Stimulated activated CD8-positive, alpha-beta memory T cell treated with anti-CD3 and anti-CD28 coated beads, Interleukin-2, amount 100 ng/mL, for 48 hours (primary cell): ENCODE data around the gene NCKAP5.

Experiments
- DNase-seq, 2 donors: peaks; one replicate each; pipeline ENCODE4 v3.0.0-alpha.2; 2020; ENCODE audit warnings: low read depth in 2 of 2

The NCKAP5 gene

GRCh38 chr2:132804051-132804450 lies 764.2 kb downstream of the NCKAP5 start:
- no peak for DNase-seq

DNA sequence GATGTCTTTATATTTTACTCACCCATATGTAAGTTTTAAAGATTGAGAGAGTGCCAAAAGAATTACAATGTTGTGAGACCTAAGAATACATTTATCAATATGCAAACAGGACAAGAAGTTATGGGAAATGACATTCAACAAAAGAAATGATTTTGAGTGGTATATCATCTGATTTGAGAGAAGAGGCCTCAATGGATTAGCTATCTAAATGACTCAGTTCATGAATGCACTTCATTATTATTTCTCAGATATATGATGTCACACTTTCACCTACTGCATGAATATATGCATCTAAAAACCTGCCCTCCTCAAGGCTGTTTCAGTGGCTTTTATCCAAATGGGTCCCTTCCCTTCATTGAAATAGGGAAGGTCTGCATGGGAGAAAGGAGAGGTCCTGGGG lies 769.9 kb downstream of the NCKAP5 start:
- DNase-seq: no peak

- no peak for DNase-seq
Measured at GRCh38 chr2:132797556-132797955, 770.7 kb downstream of the NCKAP5 start.

DNA sequence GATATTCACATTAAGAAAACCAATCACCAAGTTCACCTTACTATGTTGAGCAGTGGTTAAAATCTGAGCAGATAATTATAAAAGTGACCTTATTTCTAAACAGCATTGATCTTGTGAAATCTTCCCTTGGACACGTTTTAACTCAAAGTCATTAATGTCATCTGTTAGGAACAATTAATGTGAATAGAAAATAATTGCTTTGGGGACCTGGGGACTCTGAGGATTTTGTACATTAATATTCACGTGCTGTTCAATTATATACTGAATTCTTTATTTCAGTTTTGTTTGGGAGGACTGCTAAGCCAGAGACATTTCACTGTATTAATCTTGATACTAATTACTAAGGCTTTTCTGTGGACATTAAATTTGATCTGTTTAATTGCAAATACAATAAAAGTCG lies 771.2 kb downstream of the NCKAP5 start:
- no peak for DNase-seq

DNA sequence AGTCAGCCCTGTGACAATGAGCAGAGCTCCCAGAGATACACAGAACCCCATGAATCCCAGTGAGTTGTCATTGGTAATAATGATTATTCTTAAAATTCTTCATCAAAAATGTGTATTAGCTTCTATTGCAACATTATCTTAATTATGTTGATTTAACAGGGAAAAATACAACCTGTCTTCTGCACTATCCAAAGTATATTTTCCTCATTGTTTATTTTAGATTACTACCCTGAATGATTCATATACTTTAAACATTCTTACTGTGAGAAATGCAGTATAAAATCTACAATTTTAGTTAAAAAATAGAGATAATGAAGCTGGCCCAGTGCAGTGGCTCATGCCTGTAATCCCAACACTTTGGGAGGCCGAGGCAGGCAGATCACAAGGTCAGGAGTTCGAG lies 773.0 kb downstream of the NCKAP5 start:
- no peak for DNase-seq

DNA sequence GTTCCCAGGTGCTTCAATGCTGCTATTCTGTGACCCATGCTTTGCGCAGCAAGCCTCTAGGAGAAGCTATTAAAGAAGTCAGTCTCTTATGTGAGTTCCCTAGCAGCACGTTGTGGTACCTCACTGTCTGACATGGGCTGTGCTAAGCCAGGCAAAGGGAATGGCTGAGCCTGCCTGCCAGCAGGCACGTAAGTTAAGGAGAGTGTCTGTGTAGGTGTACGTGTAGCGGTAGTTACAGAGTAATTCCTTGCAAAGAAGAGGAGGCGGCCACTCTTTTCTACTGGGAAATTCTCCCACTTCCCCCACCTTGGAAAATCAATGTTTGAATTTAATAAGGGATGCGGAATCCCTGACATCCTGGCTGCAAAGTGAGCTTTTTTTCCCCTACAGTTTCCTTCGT lies 774.7 kb downstream of the NCKAP5 start:
- no peak for DNase-seq

- DNase-seq: no peak
Measured at GRCh38 chr2:132790207-132790785, 778.0 kb downstream of the NCKAP5 start.

- DNase-seq: no peak
Measured at GRCh38 chr2:132789066-132789465, 779.2 kb downstream of the NCKAP5 start.

DNA sequence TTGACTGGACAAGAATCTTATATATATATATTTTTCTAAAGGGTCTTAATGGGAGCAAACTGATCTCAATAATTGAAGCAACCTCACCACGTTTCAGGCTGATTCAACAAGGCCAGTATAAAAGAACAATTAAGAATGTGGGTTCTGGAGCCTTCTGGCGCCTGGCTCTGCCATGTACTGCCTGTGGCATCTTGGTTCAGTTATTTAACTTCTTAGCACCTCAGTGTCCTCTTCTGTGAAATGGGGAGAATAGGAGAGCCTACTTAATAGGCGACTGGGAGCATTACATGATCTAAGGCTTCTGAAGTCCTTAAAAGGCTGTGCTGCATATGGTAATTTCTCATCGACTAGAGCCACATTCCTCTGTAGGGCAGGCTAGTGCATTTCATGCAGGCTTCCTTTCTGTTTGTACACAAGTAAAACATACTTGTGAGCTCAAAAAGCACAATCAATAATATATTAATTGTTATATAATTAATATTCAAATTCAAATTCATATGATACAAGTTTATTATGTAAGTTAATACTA lies 779.9 kb downstream of the NCKAP5 start:
- no peak for DNase-seq

GRCh38 chr2:132783883-132784282 lies 784.4 kb downstream of the NCKAP5 start:
- no peak for DNase-seq

DNA sequence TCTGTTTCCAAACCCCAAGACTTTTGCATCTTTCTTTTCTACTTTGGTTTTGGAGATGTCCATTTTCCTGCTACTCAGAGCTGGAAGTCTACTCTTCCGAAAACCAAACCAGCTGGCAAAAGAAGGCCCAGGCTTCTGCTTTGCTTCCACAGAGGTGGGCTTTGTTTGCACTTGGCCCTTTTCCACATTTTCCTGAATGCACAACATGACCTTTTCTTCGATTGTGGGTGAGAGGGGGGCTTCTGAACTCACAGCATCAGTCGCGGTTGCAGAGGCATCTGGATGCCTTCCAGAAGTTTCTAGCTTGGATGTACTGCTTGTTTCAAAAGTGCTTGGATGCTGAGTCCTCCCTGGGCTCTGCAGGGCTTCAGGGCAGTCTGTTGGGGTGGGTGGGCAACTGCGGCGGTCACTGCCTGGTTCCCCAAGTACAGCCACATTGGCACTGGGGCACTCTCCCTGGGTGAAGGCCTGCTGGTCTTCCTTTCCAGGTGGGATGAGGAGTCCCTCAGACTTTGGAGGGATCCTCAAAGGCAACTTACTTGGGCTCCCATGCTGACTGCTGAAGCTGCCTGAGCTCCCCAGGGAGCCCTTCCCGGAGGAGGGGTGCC lies 786.0 kb downstream of the NCKAP5 start:
- no peak for DNase-seq

- DNase-seq: no peak
Measured at GRCh38 chr2:132780651-132781050, 787.6 kb downstream of the NCKAP5 start.

DNA sequence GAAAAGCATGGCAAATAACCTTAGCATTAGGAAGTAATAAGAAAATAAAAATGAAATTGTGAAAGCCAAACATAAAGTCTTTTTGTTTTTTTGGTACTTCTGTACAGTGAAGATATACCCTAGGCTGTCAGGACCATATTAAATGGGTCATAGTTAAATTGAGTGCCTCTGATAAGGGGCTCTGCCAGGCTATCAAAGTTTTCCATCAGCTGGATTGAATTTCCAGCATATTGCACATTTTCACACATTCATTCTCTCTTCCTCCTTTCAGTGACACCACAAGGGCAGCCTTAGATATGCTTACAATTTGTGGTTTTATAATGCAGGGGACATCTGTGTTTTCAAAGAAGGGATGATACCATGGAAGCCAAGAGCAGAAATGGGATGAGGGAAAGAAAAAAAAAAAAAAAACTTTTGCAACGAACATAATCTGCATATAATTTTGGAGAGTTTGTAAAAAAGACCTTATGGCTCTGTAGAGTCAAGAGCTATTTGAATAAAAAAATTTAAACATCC lies 789.0 kb downstream of the NCKAP5 start:
- DNase-seq: no peak

DNA sequence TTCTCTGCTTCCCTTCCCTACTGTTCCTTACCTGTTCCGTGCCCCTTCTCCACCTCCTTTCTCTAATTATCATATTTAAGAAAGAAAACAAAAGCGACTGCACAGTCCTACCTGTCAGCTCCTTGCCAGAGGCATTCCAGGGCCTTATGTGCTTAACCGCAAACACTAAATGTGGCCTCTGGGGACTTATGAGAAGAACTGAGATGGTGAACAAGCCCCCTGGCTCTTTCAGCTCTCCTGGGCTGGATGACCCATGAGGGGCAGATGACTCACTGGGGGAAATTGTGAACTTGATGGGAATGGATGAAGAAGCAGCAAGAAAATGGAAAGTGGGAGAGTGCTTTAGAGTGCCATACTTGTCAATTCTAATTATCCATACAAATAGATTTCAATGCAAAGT lies 792.0 kb downstream of the NCKAP5 start:
- DNase-seq: no peak

DNA sequence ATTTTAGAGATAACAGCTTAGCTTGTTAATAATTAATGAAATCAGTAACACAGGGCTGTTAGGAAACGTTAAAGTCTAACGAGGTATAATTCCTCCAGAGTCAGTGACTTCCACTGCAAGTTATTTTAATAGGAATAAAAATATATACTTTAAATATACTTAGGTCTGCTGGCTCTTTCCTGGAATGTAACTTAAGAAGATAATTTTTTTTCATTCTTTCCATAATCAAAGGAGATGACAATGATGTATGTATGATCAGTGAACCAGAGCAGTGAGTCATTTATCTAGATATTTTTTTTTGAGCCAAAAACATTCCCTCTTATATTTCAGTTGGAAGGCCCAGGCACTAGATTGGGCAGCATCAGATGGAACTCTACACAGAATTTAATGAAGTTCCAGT lies 794.1 kb downstream of the NCKAP5 start:
- DNase-seq: no peak

GRCh38 chr2:132773331-132773730 lies 794.9 kb downstream of the NCKAP5 start:
- no peak for DNase-seq

GRCh38 chr2:132772340-132772739 lies 795.9 kb downstream of the NCKAP5 start:
- no peak for DNase-seq

DNA sequence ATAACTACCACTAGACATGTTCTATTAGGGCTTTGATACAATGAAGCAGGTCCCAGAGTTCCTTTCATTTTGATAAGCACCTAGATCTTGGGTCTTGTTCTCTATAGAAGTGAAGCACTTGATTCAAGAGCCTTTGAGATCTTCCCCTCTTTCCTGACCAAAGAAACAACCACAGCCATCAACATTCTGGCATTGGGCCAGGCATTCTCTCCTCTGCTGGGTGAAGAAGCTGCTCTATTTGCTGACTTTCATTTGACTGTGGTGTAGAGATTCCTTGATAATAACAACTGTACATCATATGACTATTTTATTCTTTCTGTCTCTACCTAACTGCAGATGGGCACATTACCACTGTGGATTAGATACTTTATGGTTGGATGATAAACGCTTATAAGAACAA lies 801.7 kb downstream of the NCKAP5 start:
- DNase-seq: no peak

GRCh38 chr2:132761437-132761836 lies 806.8 kb downstream of the NCKAP5 start:
- DNase-seq: no peak

DNA sequence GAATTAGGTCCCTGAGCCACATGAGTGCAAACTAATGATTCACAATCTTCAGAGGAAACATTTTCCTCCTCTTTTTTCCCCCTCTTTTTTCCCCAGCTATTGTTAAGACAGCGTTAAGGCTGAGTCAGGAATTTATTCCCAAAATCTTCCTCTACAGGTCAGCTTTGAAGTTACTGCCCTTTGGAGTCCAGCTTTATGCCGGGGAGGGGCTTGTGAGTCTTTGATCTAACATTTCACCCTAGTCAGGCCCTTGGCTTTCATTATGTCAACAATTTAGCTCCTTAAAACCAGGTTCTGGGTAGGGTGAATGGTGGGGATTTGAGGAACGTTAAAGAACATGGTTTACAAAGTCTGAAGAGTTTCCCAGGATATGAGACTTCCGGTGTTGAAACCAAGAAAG lies 807.3 kb downstream of the NCKAP5 start:
- DNase-seq: no peak

- DNase-seq: no peak
Measured at GRCh38 chr2:132760405-132760804, 807.9 kb downstream of the NCKAP5 start.

- DNase-seq: no peak
Measured at GRCh38 chr2:132758995-132759394, 809.3 kb downstream of the NCKAP5 start.

- DNase-seq: no peak
Measured at GRCh38 chr2:132757676-132758075, 810.6 kb downstream of the NCKAP5 start.
